Posterior cingulate gyrus (tissue), 11 donors: ENCODE results near the gene SMARCA5.

Source experiments
- DNase-seq, 10 donors: peaks; one replicate each; pipeline versions ENCODE4 v3.0.0 to v3.0.0-alpha.2; 2020 to 2021; ENCODE audit warnings: mixed read lengths in 3 of 10
- intact Hi-C: fragments of 100-400 bp; cut with DNase I; formaldehyde crosslinking; loops from one replicate; pipeline ENCODE4 v1.15.1; 2023

Gene SMARCA5, protein sequence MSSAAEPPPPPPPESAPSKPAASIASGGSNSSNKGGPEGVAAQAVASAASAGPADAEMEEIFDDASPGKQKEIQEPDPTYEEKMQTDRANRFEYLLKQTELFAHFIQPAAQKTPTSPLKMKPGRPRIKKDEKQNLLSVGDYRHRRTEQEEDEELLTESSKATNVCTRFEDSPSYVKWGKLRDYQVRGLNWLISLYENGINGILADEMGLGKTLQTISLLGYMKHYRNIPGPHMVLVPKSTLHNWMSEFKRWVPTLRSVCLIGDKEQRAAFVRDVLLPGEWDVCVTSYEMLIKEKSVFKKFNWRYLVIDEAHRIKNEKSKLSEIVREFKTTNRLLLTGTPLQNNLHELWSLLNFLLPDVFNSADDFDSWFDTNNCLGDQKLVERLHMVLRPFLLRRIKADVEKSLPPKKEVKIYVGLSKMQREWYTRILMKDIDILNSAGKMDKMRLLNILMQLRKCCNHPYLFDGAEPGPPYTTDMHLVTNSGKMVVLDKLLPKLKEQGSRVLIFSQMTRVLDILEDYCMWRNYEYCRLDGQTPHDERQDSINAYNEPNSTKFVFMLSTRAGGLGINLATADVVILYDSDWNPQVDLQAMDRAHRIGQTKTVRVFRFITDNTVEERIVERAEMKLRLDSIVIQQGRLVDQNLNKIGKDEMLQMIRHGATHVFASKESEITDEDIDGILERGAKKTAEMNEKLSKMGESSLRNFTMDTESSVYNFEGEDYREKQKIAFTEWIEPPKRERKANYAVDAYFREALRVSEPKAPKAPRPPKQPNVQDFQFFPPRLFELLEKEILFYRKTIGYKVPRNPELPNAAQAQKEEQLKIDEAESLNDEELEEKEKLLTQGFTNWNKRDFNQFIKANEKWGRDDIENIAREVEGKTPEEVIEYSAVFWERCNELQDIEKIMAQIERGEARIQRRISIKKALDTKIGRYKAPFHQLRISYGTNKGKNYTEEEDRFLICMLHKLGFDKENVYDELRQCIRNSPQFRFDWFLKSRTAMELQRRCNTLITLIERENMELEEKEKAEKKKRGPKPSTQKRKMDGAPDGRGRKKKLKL

DNA sequence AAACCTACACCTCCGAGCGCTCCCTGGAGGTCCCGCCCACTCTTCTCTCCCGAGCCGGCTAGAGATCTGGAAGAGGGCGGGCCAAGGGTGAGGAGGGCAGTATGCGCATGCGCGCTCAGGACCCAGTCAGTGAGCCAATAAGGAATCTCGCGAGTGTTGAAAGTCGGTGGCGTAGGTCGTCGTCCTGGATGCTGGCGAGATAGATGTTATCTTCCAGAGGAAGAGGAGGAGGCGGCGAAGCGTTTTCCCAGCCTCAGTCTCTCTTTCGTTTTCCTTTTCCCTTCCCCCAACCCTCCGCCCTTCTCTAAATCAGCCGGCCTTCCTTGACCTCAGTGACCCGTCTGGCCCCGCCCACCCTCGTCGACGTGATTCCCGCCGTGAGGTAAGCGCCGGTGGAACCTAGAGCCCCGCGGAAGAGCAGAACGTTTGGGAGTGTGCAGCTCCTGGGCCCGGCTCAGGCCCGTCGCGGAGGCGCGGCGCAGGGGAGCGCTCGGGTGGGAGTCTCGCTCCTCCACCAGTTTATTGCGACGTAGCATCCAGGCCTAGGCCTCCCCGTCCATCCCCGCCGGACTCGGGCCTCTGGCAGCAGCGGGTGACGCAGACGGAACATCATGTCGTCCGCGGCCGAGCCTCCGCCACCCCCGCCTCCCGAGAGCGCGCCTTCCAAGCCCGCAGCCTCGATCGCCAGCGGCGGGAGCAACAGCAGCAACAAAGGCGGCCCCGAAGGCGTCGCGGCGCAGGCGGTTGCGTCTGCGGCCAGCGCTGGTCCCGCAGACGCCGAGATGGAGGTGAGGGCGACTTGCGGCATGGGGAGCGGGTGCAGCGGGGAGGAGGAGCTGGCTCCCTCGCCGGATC lies at the start of gene SMARCA5:
SMARCA5 (plus strand) TSS at position 389 of the 855 bp plus-strand sequence; CDS start at position 612, 223 bp downstream.
- intact Hi-C loops: loop anchor here (5.0 to 10.0 kb wide), 3 partner anchors 139 to 329 kb away; partner anchors contain the start of genes GAB1 and USP38
- peak; percentile 90 to 99 (median 91) for DNase-seq

DNA sequence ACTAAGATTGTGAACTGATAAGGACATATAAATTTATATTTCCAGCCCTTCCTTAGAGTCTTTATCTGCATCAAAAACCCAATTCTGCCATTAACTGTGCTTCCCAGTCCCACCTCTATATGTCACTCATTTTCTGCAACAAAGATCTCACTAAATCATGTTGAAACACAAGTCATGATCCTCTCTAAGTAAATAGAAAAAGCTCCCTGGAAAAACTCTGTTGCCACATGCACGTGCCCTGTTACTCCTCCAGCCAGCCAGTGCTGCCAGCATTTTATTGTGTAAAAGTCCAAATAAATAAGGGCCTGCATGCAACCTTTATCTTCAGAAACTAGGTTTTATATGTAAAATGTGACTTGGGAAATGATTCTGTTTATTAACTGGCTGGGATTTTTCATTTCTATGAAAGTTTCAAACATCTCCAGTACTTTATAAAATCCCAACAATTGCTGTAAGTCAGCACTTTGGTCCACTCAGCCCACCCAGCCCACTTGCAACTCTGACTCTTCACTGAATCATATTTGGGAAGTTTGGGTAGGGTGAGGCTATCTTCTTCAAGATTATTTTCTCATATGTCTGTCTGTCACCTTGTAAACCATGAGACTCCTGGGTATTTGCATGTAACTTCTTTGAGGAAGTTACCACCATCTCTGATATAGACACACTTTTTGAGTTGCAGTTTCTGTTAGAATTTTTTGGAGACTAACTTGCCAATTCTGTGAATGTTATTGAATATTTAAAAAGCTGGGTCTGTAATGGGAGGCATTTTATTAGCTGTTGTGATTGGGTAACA lies 40.0 kb upstream of the SMARCA5 start:
- no peak for DNase-seq
- intact Hi-C loops: loop anchor here (10.0 kb wide), 1 partner anchor 59 kb away; no protein-coding TSS in a partner anchor

DNA sequence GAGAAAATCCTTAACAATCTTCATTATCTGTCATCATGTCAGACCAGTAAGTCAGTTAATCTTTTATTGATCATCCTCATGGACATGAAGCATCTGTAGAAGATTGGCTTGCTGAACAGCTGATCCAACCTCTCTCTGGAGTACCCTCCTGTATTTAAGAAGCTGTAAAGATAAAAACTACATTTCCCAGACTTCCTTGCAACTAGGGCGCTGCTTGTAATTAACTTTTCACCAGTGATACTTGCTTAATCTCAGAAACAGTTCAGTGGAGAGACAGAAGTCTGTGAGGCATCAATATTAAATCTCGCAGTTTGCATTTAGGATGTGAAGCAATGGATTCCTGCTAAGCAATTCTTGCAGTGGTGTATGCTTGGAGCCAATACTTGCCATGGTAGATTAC lies 36.0 kb upstream of the SMARCA5 start:
- intact Hi-C loops: loop anchor here (10.0 kb wide), 1 partner anchor 63 kb away; no protein-coding TSS in a partner anchor
- DNase-seq: no peak

DNA sequence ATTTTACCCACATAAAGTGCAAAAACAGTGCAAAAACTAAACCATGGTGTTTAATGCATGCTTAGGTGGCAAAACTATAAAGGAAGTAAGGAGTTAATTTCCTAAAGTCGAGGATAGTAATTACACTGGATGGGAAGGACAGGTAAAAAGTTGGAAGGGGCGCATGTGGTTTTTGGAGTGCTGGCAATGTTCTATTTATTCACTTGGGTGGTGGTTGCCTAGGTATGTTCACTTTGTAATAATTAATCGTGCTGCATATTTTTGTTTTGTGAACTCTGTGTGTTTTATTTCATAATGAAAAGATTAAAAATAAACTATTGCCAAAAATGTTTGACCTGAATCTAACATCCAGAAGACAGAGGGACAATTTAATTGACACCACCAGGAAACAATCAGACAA lies 32.1 kb upstream of the SMARCA5 start:
- DNase-seq: no peak
- intact Hi-C loops: loop anchor here (5.0 kb wide), 1 partner anchor 144 kb away; the partner anchor contains the start of gene GAB1

DNA sequence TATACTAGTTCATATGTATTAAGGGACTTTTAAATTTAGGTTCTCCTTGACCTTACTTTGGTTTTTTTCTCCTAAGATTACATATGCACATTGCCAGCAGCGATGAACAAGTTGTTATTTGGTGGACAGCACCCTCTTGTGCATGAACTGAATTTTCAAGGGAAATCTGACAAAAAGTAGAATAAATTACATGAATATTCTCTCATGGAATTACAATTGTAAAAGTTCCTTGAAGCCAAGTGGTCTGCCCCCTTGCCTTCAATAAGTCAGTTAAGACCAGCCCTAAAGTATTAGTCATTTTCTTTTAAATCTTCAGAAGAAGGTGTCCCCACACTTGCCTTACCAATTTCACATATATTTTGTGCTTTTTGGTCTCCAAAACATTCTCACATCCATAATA lies 30.7 kb upstream of the SMARCA5 start:
- peak in 2 of 10 donors; percentile 21 to 52 for DNase-seq
- intact Hi-C loops: loop anchor here (1.0 to 5.0 kb wide), 3 partner anchors 108 to 280 kb away; partner anchors contain the start of gene GAB1

DNA sequence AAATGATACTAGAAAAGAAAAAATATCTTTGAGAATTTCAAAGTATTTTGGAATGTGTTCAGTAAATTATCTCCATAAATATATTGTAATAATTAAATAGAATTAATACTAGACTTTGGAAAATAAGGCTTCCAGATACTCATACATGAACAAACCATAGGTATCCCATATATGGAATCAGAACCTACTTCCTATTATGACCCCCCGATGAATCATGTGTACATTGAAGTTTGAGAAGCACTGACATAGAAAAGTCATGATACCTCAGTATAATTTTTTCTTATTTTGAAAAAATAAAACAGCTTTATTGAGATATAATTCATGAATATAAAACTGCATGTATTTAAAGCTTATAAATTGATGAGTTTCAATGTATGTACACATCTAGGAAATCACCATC lies 27.2 kb upstream of the SMARCA5 start:
- DNase-seq: no peak
- intact Hi-C loops: no loop called here

DNA sequence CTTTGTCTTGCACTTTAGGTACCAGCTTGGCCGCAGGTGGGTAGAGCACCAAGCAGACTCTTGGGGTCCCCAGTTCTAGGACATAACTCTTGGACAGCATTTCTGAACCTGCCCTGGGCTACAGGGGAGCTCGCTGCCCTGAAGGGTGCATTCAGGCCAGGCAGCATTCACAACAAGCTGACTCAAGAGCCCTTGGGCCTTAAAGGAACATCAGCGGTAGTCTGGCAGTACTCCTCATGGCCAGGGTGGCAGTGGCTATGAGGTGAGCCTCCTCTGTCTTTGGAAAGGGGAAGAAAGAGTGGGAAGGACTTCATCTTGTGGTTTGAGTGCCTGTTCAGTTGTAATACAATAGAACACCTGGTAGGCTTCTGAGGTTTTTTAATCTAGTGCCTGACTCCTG lies 24.8 kb upstream of the SMARCA5 start:
- DNase-seq: no peak
- intact Hi-C loops: no loop called here

DNA sequence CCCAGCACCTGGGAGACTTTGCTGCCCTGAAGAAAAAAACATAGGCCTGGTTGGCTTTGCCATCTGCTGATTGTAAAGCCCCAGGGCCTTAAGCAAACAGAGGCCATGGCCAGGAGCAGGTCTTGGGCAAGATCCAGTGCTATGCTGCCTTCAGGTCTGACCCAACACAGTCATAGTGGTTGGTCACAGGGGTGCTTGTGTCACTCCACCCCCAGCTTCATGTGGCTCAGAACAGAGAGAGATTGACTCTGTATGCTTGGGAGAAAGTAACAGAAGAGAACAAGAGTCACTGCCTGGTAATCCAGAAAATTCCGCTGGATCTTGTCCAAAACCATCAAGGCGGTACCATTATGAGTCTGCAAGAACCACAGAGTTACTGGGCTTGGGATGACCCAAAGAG lies 24.4 kb upstream of the SMARCA5 start:
- intact Hi-C loops: no loop called here

DNA sequence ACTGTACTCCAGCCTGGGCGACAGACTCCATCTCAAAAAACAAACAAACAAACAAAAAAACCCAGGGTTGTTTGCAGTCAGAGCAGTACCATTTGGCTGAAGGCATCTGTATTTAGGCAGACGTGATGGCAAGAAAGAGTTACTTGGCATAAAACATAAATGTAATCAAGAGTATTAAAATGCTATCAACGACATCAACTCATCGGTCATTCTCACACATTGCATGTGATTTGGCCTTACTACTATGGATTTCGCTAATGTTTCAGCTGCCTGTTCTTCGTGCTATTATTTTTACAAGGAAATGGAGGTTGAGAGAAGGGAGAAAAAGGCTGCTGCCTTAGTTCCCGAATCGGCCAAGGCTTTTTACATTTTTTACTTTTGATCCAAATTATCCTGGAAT lies 15.5 kb upstream of the SMARCA5 start:
- no peak for DNase-seq
- intact Hi-C loops: no loop called here

More for the DNA sequence above, 24.4 kb upstream of the SMARCA5 start:
- DNase-seq: no peak

DNA sequence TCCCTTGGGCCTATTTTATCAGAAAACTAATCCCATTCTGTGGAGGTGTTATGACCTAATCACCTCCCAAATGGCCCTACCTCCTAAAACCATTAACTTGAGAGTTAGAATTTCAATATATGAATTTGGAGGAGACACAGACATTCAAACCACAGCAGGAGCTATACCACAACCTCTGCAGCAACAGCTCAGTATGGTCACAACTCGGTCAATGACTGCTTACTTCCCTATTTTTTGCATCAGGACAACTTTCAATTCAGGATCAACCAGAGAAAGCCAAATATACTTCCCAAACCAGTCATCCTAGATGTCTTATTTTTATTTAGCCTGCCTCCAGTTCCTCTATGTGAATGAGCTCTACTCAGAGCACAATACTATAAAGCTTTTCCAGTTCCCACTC lies 11.3 kb upstream of the SMARCA5 start:
- intact Hi-C loops: no loop called here
- DNase-seq: no peak

DNA sequence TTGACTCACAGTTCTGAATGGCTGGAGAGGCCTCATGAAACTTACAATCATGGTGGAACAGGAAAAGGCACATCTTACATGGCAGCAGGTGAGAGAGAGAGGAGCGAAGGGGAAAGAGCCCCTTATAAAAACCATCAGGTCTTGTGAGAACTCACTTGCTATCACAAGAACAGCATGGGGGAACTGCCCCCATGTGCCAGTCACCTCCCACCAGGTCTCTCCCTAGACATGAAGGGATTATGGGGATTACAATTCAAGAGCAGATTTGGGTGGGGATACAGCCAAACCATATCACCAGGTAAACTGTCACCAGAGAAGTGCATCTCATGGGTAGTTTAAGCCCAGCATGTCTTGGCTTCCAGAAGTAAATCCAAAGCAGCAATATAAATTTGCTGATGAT lies 7.5 kb upstream of the SMARCA5 start:
- intact Hi-C loops: no loop called here
- no peak for DNase-seq

DNA sequence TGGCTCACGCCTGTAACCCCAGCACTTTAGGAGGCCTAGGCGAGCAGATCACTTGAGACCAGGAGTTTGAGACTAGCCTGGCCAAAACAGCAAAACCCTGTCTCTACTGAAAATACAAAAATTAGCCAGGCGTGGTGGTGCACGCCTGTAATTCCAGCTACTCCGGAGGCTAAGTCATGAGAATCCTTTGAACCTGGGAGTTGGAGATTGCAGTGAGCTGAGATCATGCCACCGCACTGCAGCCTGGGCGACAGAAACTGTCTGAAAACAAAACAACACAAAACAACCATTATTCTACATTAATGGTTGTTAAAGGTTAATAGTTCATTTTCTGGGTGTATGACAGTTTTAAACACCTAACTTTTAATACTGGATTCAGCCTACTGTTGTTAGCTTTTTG lies 1.6 kb upstream of the SMARCA5 start:
- intact Hi-C loops: loop anchor here (5.0 to 10.0 kb wide), 3 partner anchors 137 to 327 kb away; partner anchors contain the start of genes GAB1 and USP38
- no peak for DNase-seq

DNA sequence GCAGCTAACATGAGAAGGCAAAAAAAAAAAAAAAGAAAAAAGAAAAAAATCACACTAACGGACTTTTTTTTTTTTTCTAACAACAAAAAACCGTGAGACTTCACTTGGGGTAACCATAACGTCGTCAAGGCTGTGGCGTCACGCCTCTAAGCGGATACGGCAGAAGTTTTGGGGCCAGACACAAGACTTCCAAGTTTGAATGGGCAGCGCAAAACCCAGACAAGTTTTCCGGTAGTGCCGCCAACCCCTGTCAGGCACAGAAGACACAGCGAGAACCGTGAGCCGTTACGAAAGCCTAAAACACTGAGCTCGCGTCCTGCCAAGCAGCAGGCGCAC lies 556 bp upstream of the SMARCA5 start:
- intact Hi-C loops: loop anchor here (5.0 to 10.0 kb wide), 3 partner anchors 138 to 328 kb away; partner anchors contain the start of genes GAB1 and USP38
- DNase-seq: no peak

DNA sequence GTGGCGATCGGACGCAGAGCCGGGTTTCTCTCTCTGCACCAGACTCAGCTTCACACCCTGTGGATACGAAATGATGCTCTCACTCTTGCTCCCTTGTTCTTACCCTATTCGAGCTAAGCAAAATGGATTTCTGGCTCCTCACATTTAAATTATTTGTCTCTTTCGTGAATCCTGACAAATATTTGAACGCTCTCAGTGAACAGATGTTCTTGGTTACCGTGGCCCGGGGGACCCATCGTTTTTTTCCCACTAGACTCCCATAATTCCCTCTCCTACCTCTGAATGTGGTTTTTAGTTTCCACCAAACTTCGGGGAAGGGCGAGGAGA lies 630 bp downstream of the SMARCA5 start:
- intact Hi-C loops: loop anchor here (5.0 to 10.0 kb wide), 3 partner anchors 139 to 329 kb away; partner anchors contain the start of genes GAB1 and USP38
- DNase-seq: no peak

DNA sequence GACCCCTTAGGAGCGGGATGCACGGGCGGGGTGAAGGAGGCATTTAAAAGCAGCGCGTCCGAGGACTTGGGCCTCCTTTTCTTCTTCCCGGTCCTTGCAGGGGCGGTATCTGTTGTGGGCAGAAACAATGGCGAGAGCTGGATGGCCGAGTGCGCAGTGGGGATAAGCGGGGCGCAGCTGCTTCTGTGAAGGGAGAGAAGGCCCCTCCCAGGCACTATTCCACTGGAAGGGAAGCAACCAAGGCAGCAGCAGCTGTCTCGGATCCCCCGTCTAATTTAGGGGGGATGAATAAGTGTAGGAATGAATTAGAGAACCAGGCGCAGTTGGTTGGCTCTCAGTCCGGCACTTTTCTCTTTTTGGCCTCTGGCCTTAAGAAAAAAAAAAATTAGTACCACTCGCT lies 995 bp downstream of the SMARCA5 start:
- DNase-seq: peak; percentile 34 to 91 (median 50)
- intact Hi-C loops: loop anchor here (5.0 to 10.0 kb wide), 3 partner anchors 140 to 330 kb away; partner anchors contain the start of genes GAB1 and USP38

DNA sequence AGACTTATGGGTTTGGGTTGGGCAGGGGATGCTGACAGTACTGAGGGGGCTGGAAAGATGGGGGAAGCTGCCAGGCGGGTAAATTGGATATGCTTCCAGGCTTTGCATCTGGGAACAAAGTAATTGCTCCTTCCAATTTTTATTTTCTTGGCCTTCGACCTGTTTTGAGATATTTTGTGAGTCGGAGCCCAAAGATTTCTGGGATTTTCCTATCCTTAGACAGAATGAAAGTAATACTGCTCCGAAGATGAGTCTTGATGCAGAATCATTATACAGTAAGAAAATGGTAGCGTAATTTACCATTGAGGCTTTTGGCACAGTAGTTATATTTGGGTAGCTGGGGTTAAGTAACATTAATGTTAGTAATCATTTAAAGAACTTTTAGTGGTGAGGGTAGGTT lies 1.4 kb downstream of the SMARCA5 start:
- peak in 1 of 10 donors; percentile 59 for DNase-seq
- intact Hi-C loops: loop anchor here (5.0 to 10.0 kb wide), 3 partner anchors 140 to 330 kb away; partner anchors contain the start of genes GAB1 and USP38

DNA sequence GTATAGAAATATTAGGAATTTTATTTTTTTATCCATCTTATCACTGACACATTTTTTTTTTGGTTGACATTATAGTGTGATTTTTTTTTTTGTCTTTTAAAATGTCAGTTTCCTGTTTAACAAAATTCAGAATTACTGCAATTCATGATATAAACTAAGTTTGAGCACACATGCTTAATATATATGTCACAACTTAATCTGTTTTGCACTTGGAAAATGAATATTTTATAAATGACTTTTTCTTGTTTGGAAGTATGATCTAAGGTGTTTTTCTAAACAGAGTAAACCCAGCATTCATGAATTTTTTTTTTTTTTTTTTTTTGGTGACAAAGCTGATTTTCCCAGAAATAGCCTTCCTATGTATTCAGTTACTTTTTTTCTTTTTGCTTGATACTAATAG lies 2.4 kb downstream of the SMARCA5 start:
- no peak for DNase-seq
- intact Hi-C loops: loop anchor here (10.0 kb wide), 2 partner anchors 141 to 331 kb away; partner anchors contain the start of gene USP38

DNA sequence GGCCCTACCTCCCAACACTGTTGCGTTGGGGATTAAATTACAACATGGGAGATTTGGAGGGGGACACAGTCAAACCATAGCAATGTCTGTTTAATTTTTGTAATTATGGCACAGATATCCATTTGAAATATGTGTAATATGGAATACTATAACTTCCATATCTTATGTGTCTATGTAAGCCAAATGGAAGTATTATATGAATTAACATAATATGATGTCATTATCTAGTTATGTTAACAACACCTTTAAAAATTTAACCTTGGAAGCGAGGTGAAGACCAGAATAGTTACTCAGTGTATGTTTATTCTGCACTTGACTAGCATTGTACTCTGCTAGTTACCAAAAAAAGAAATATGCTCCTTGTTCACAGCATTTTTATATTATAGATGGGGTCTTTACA lies 4.3 kb downstream of the SMARCA5 start:
- DNase-seq: no peak
- intact Hi-C loops: loop anchor here (10.0 kb wide), 2 partner anchors 143 to 333 kb away; partner anchors contain the start of gene USP38

DNA sequence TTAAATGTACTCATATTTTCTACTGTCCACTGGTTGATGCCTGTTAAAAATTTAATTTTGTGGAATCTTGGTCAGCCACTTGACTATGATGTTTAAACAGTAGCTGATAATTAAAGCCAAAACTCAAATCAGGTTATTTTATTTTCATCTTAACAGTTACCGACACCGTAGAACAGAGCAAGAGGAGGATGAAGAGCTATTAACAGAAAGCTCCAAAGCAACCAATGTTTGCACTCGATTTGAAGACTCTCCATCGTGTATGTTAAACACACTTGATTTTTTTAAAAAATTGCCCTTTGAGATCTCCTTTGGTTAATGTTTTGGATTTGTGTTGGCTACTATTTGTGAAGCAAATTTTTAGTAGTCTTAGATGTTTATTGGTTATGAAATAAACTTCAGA lies 10.7 kb downstream of the SMARCA5 start:
- no peak for DNase-seq
- intact Hi-C loops: no loop called here
